GM18907 (cell line): ENCODE results near the gene CD300LG.
"Not testable (repeated sequence)": the region's sequence is repeated elsewhere in the genome, so short reads cannot be mapped to it uniquely, and the experiment has no call there.

Experiments used
- ATAC-seq: cut with Tn5 transposase; IDR thresholded peaks from one replicate; pipeline ENCODE4 v1.9.1; 2021; ENCODE audit warnings: mild to moderate bottlenecking, moderate library complexity; ENCODE audit not compliant: unreplicated experiment

Gene CD300LG

GRCh38 chr17:43877451-43878155 lies 30.6 kb downstream of the CD300LG start:
- no peak for ATAC-seq

GRCh38 chr17:43878260-43879175 lies 31.5 kb downstream of the CD300LG start:
- ATAC-seq, result no peak

GRCh38 chr17:43879723-43880419 lies 32.9 kb downstream of the CD300LG start:
- no peak for ATAC-seq

- ATAC-seq, result no peak
Measured at GRCh38 chr17:43880420-43880991, 33.5 kb downstream of the CD300LG start.

- ATAC-seq, result no peak
Measured at GRCh38 chr17:43881181-43881580, 34.2 kb downstream of the CD300LG start.

- no peak for ATAC-seq
Measured at GRCh38 chr17:43881758-43882505, 35.0 kb downstream of the CD300LG start.

GRCh38 chr17:43882761-43883415 lies 35.9 kb downstream of the CD300LG start:
- ATAC-seq, result no peak

- ATAC-seq, result no peak
Measured at GRCh38 chr17:43888548-43888947, 41.6 kb downstream of the CD300LG start.

GRCh38 chr17:43890240-43890639 lies 43.3 kb downstream of the CD300LG start:
- ATAC-seq, result no peak

GRCh38 chr17:43891851-43892646 lies 45.1 kb downstream of the CD300LG start:
- ATAC-seq, result no peak

- ATAC-seq, result no peak
Measured at GRCh38 chr17:43892647-43892952, 45.6 kb downstream of the CD300LG start.

- not testable (repeated sequence) for ATAC-seq
Measured at GRCh38 chr17:43894494-43894893, 47.5 kb downstream of the CD300LG start.

GRCh38 chr17:43897831-43898230 lies 50.9 kb downstream of the CD300LG start:
- no peak for ATAC-seq

- ATAC-seq, result no peak
Measured at GRCh38 chr17:43898446-43898845, 51.5 kb downstream of the CD300LG start.

- peak; percentile 81 for ATAC-seq
Measured at GRCh38 chr17:43900183-43900857, 53.3 kb downstream of the CD300LG start.

- no peak for ATAC-seq
Measured at GRCh38 chr17:43900858-43901754, 54.1 kb downstream of the CD300LG start.

GRCh38 chr17:43901861-43902589 lies 55.0 kb downstream of the CD300LG start:
- no peak for ATAC-seq
